ENCODE measurements around the gene ICA1. TPM values are rescaled to one million over a fixed set of nuclear protein-coding genes. Genes with fewer than 3 reads are reported as not detected.

The ICA1 gene
- total RNA-seq, 1 experiment from 2014 or later: 31.5 TPM

GRCh38 chr7:8209353-8209752 lies 52.6 kb downstream of the ICA1 start:
- DNase-seq (ENCODE audit: unreplicated experiment): no peak
- Mint-ChIP-seq H3K27me3 (ENCODE audit: insufficient read depth, unreplicated experiment) (no peaks in the 10 kb centered on the region), H3K27ac (ENCODE audit: low read depth, unreplicated experiment) (no peak overlapping the region), H3K4me3 (ENCODE audit: unreplicated experiment) (no peak overlapping the region), H3K4me1 (ENCODE audit: insufficient read depth, unreplicated experiment) (no peaks in the 10 kb centered on the region), H3K9me3 (ENCODE audit: unreplicated experiment) (no peaks in the 10 kb centered on the region), H3K36me3 (ENCODE audit: insufficient read depth, unreplicated experiment) (no peaks in the 10 kb centered on the region)
- POLR2A ChIA-PET: interaction anchor here (0.7 kb wide), 1 partner anchor 568 kb away, joined by 3 read pairs; the partner anchor contains the start of gene UMAD1
- CTCF ChIA-PET: interaction anchor here (1.3 kb wide), 2 partner anchors 19 to 87 kb away, joined by 3 to 11 read pairs; no protein-coding TSS in a partner anchor
- intact Hi-C loops (cut with micrococcal nuclease): no loop called here
- no peak for TF ChIP-seq CTCF (IDR thresholded peaks at IDR 0.05; ENCODE audit: unreplicated experiment)
- BruUV-seq (replicated peaks): no TSS peak

DNA sequence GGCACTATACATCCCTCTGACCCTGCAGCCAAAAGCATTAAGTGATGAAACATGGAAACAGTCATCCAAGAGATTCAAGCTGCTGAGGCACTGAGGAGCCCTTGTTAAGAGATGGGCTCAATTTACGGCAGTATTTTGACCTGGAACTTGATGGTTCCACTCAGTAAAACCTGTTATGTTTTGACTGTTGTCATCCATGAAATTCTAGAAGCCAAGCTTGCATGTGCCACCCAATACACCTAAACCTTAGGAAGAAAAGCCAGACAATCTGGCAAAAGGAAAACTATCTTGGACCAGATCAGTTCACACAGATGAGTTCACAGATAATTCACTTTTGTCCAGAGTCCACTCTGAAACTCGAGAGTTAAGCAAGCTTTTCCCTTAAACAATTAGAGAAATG lies 53.2 kb downstream of the ICA1 start:
- Mint-ChIP-seq H3K27me3 (ENCODE audit: insufficient read depth, unreplicated experiment) (no peaks in the 10 kb centered on the region), H3K4me1 (ENCODE audit: insufficient read depth, unreplicated experiment) (no peaks in the 10 kb centered on the region), H3K36me3 (ENCODE audit: insufficient read depth, unreplicated experiment) (no peaks in the 10 kb centered on the region), H3K27ac (ENCODE audit: low read depth, unreplicated experiment) (no peak overlapping the region), H3K9me3 (ENCODE audit: unreplicated experiment) (no peaks in the 10 kb centered on the region), H3K4me3 (ENCODE audit: unreplicated experiment) (no peak overlapping the region)
- ChIA-PET CTCF (interaction anchor here (1.3 to 1.7 kb wide), 3 partner anchors 8 to 87 kb away, joined by 3 to 11 read pairs (median 8); no protein-coding TSS in a partner anchor), POLR2A (no interaction called here)
- no peak for TF ChIP-seq CTCF (IDR thresholded peaks at IDR 0.05; ENCODE audit: unreplicated experiment)
- BruUV-seq (replicated peaks): no TSS peak
- DNase-seq (ENCODE audit: unreplicated experiment): no peak
- intact Hi-C loops (cut with micrococcal nuclease): no loop called here

- no TSS peak for BruUV-seq (replicated peaks)
- intact Hi-C loops (cut with micrococcal nuclease): no loop called here
- Mint-ChIP-seq H3K27ac (ENCODE audit: low read depth, unreplicated experiment) (no peak overlapping the region), H3K9me3 (ENCODE audit: unreplicated experiment) (no peaks in the 10 kb centered on the region), H3K36me3 (ENCODE audit: insufficient read depth, unreplicated experiment) (no peaks in the 10 kb centered on the region), H3K4me1 (ENCODE audit: insufficient read depth, unreplicated experiment) (peaks cover 8% of the 10 kb centered on the region), H3K4me3 (ENCODE audit: unreplicated experiment) (no peak overlapping the region), H3K27me3 (ENCODE audit: insufficient read depth, unreplicated experiment) (no peaks in the 10 kb centered on the region)
- CTCF ChIA-PET: interaction anchor here (0.5 to 1.7 kb wide), 6 partner anchors 10 to 390 kb away, joined by 3 to 8 read pairs (median 4); no protein-coding TSS in a partner anchor
- DNase-seq (ENCODE audit: unreplicated experiment): no peak
- POLR2A ChIA-PET: no interaction called here
- TF ChIP-seq CTCF (IDR thresholded peaks at IDR 0.05; ENCODE audit: unreplicated experiment): no peak
Observed at GRCh38 chr7:8206956-8207355, 55.0 kb downstream of the ICA1 start.

GRCh38 chr7:8205537-8205936 lies 56.4 kb downstream of the ICA1 start:
- ChIA-PET CTCF (interaction anchor here (1.0 to 1.9 kb wide), 3 partner anchors 9 to 15 kb away, joined by 3 to 7 read pairs (median 3); no protein-coding TSS in a partner anchor), POLR2A (interaction anchor here (0.6 kb wide), 1 partner anchor 361 kb away, joined by 3 read pairs; no protein-coding TSS in a partner anchor)
- no peak for DNase-seq (ENCODE audit: unreplicated experiment)
- no peaks in the 10 kb centered on the region for H3K27me3 Mint-ChIP-seq (ENCODE audit: insufficient read depth, unreplicated experiment)
- peaks cover 15% of the 10 kb centered on the region for H3K4me1 Mint-ChIP-seq (ENCODE audit: insufficient read depth, unreplicated experiment)
- no peaks in the 10 kb centered on the region for H3K9me3 Mint-ChIP-seq (ENCODE audit: unreplicated experiment)
- no peak overlapping the region for H3K4me3 Mint-ChIP-seq (ENCODE audit: unreplicated experiment)
- no peak for TF ChIP-seq CTCF (IDR thresholded peaks at IDR 0.05; ENCODE audit: unreplicated experiment)
- H3K36me3 Mint-ChIP-seq (ENCODE audit: insufficient read depth, unreplicated experiment): no peaks in the 10 kb centered on the region
- intact Hi-C loops (cut with micrococcal nuclease): no loop called here
- no peak overlapping the region for H3K27ac Mint-ChIP-seq (ENCODE audit: low read depth, unreplicated experiment)
- no TSS peak for BruUV-seq (replicated peaks)

Measured in MCF 10A (cell line).